Gastroesophageal sphincter (tissue), 3 donors: ENCODE data around the gene RAP1GAP2.

ENCODE experiments used
- POLR2A ChIP-seq, 2 donors: fragments of 450-650 bp; IDR thresholded peaks; one replicate each; pipeline ENCODE4 v1.6.1; 2017; ENCODE audit warnings: antibody characterized with exemption in 2 of 2, mild to moderate bottlenecking in 2 of 2, moderate library complexity in 1 of 2
- POLR2AphosphoS5 ChIP-seq: sonication (generic); formaldehyde crosslinking; IDR thresholded peaks from one replicate; pipeline ENCODE4 v1.6.1; 2017; ENCODE audit warnings: antibody characterized with exemption
- TF ChIP-seq, protein P1 (sequence below), 4 experiments: fragments of 200-600 bp in 2 of 4; fragments of 450-650 bp in 2 of 4; sonication (generic) in 1 of 4; IDR thresholded peaks; one replicate each; pipeline ENCODE4 v1.5.1; 2017 to 2019; ENCODE audit warnings: antibody characterized with exemption in 4 of 4, mild to moderate bottlenecking in 2 of 4, moderate library complexity in 2 of 4

DNA sequence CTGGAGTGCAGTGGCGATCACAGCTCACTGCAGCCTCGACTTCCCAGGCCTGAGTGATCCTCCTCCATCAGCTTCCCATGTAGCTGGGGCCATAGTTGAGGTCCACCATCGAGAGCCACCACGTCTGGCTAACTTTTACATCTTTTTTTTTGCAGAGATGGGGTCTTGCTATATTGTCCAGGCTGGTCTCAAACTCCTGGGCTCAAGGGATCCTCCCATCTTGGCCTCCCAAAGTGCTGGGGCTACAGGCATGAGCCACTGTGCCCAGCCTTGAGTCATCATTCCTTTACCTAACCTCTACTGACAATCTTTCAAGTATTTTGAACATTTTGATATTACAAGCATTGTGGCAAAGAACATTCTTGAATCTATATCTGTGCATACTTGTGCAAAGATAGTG is 37.4 kb upstream of the RAP1GAP2 start:
- TF ChIP-seq POLR2A (IDR thresholded peaks at IDR 0.05) (no peak), POLR2AphosphoS5 (no peak)
- TF ChIP-seq, protein P1, sequence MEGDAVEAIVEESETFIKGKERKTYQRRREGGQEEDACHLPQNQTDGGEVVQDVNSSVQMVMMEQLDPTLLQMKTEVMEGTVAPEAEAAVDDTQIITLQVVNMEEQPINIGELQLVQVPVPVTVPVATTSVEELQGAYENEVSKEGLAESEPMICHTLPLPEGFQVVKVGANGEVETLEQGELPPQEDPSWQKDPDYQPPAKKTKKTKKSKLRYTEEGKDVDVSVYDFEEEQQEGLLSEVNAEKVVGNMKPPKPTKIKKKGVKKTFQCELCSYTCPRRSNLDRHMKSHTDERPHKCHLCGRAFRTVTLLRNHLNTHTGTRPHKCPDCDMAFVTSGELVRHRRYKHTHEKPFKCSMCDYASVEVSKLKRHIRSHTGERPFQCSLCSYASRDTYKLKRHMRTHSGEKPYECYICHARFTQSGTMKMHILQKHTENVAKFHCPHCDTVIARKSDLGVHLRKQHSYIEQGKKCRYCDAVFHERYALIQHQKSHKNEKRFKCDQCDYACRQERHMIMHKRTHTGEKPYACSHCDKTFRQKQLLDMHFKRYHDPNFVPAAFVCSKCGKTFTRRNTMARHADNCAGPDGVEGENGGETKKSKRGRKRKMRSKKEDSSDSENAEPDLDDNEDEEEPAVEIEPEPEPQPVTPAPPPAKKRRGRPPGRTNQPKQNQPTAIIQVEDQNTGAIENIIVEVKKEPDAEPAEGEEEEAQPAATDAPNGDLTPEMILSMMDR (IDR thresholded peaks at IDR 0.05): no peak
